Adrenal gland (tissue), 5 donors: ENCODE measurements around the gene NAP1L4.

Experiments used
- POLR2A ChIP-seq, 2 donors: fragments of 450-650 bp; IDR thresholded peaks; one replicate each; pipeline ENCODE4 v1.6.1; 2017; ENCODE audit warnings: antibody characterized with exemption in 2 of 2, mild to moderate bottlenecking in 2 of 2, moderate library complexity in 1 of 2
- TF ChIP-seq, protein P1 (sequence below), 6 experiments: fragments of 450-650 bp in 4 of 6; fragments of 200-600 bp in 2 of 6; sonication (generic) in 1 of 6; IDR thresholded peaks; 1 replicate in 5 of 6; 2 replicates in 1 of 6; pipeline versions ENCODE4 v1.5.1 to v1.8.0; 2016 to 2021; ENCODE audit warnings: antibody characterized with exemption in 6 of 6, mild to moderate bottlenecking in 2 of 6, moderate library complexity in 1 of 6
- donor health status: DM: no; HTN: no; CAD: no.

DNA sequence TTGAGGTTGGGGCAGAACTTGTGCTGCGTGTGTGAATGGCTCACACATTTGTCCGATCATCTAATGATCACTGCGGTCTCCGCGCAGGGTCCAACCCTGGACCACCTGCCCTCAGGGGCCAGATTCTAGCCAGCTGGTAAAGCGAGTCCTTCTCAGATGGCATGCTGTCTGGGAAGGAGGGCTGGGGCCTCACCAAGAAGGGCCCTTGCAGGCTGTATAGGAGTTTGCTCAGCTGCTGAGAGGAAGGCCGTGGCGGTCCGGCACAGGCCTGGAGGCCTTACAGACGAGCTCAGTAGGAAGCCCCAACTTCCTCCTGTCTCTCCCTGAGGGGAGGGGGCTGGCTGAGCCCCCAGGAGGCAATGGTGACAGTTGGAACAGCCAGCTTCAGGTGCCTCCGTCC, 76.7 kb downstream of the NAP1L4 start:
- TF ChIP-seq, protein P1, sequence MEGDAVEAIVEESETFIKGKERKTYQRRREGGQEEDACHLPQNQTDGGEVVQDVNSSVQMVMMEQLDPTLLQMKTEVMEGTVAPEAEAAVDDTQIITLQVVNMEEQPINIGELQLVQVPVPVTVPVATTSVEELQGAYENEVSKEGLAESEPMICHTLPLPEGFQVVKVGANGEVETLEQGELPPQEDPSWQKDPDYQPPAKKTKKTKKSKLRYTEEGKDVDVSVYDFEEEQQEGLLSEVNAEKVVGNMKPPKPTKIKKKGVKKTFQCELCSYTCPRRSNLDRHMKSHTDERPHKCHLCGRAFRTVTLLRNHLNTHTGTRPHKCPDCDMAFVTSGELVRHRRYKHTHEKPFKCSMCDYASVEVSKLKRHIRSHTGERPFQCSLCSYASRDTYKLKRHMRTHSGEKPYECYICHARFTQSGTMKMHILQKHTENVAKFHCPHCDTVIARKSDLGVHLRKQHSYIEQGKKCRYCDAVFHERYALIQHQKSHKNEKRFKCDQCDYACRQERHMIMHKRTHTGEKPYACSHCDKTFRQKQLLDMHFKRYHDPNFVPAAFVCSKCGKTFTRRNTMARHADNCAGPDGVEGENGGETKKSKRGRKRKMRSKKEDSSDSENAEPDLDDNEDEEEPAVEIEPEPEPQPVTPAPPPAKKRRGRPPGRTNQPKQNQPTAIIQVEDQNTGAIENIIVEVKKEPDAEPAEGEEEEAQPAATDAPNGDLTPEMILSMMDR (IDR thresholded peaks at IDR 0.05) = no peak
- TF ChIP-seq POLR2A (IDR thresholded peaks at IDR 0.05) = no peak
